Measurements from ENCODE around the gene RABEP1. TPM values are rescaled to one million over a fixed set of nuclear protein-coding genes. Genes with fewer than 3 reads are reported as not detected.

The RABEP1 gene
- total RNA-seq, 1 donor from 2014 or later, result 50.1 TPM

GRCh38 chr17:5260542-5260941 is 21.5 kb upstream of the RABEP1 start:
- DNase-seq (ENCODE audit: extremely low spot score, unreplicated experiment), result no peak
- no peak for TF ChIP-seq CTCF (IDR thresholded peaks at IDR 0.05)
- H3K9me3 Mint-ChIP-seq (ENCODE audit: unreplicated experiment), result no peaks in the 10 kb centered on the region
- H3K27ac Mint-ChIP-seq (ENCODE audit: unreplicated experiment), result no peak overlapping the region
- H3K27me3 Mint-ChIP-seq (ENCODE audit: unreplicated experiment), result peaks cover 5% of the 10 kb centered on the region
- H3K4me3 Mint-ChIP-seq (ENCODE audit: unreplicated experiment), result no peak overlapping the region
- no peaks in the 10 kb centered on the region for H3K4me1 Mint-ChIP-seq (ENCODE audit: unreplicated experiment)
- H3K36me3 Mint-ChIP-seq (ENCODE audit: unreplicated experiment), result no peaks in the 10 kb centered on the region

GRCh38 chr17:5262416-5262991 is 19.6 kb upstream of the RABEP1 start:
- no peak for TF ChIP-seq CTCF (IDR thresholded peaks at IDR 0.05)
- Mint-ChIP-seq H3K27ac (ENCODE audit: unreplicated experiment) (no peak overlapping the region), H3K4me3 (ENCODE audit: unreplicated experiment) (no peak overlapping the region), H3K36me3 (ENCODE audit: unreplicated experiment) (no peaks in the 10 kb centered on the region), H3K9me3 (ENCODE audit: unreplicated experiment) (no peaks in the 10 kb centered on the region), H3K4me1 (ENCODE audit: unreplicated experiment) (no peaks in the 10 kb centered on the region), H3K27me3 (ENCODE audit: unreplicated experiment) (peaks cover 3% of the 10 kb centered on the region)
- DNase-seq (ENCODE audit: extremely low spot score, unreplicated experiment), result no peak

- no peak for DNase-seq (ENCODE audit: extremely low spot score, unreplicated experiment)
- no peak overlapping the region for H3K27ac Mint-ChIP-seq (ENCODE audit: unreplicated experiment)
- TF ChIP-seq CTCF (IDR thresholded peaks at IDR 0.05), result no peak
- no peak overlapping the region for H3K4me3 Mint-ChIP-seq (ENCODE audit: unreplicated experiment)
- peaks cover 7% of the 10 kb centered on the region for H3K27me3 Mint-ChIP-seq (ENCODE audit: unreplicated experiment)
- H3K4me1 Mint-ChIP-seq (ENCODE audit: unreplicated experiment), result no peaks in the 10 kb centered on the region
- no peaks in the 10 kb centered on the region for H3K9me3 Mint-ChIP-seq (ENCODE audit: unreplicated experiment)
- no peaks in the 10 kb centered on the region for H3K36me3 Mint-ChIP-seq (ENCODE audit: unreplicated experiment)
Measured at GRCh38 chr17:5263441-5263840, 18.6 kb upstream of the RABEP1 start.

GRCh38 chr17:5264893-5265292 is 17.2 kb upstream of the RABEP1 start:
- no peak overlapping the region for H3K27ac Mint-ChIP-seq (ENCODE audit: unreplicated experiment)
- TF ChIP-seq CTCF (IDR thresholded peaks at IDR 0.05), result no peak
- H3K27me3 Mint-ChIP-seq (ENCODE audit: unreplicated experiment), result peaks cover 7% of the 10 kb centered on the region
- H3K4me3 Mint-ChIP-seq (ENCODE audit: unreplicated experiment), result no peak overlapping the region
- H3K4me1 Mint-ChIP-seq (ENCODE audit: unreplicated experiment), result no peaks in the 10 kb centered on the region
- H3K9me3 Mint-ChIP-seq (ENCODE audit: unreplicated experiment), result no peaks in the 10 kb centered on the region
- DNase-seq (ENCODE audit: extremely low spot score, unreplicated experiment), result no peak
- no peaks in the 10 kb centered on the region for H3K36me3 Mint-ChIP-seq (ENCODE audit: unreplicated experiment)

- H3K4me1 Mint-ChIP-seq (ENCODE audit: unreplicated experiment), result no peaks in the 10 kb centered on the region
- no peaks in the 10 kb centered on the region for H3K36me3 Mint-ChIP-seq (ENCODE audit: unreplicated experiment)
- no peak overlapping the region for H3K27ac Mint-ChIP-seq (ENCODE audit: unreplicated experiment)
- no peak overlapping the region for H3K4me3 Mint-ChIP-seq (ENCODE audit: unreplicated experiment)
- no peak for DNase-seq (ENCODE audit: extremely low spot score, unreplicated experiment)
- H3K27me3 Mint-ChIP-seq (ENCODE audit: unreplicated experiment), result peaks cover 11% of the 10 kb centered on the region
- no peaks in the 10 kb centered on the region for H3K9me3 Mint-ChIP-seq (ENCODE audit: unreplicated experiment)
- no peak for TF ChIP-seq CTCF (IDR thresholded peaks at IDR 0.05)
Measured at GRCh38 chr17:5269241-5269960, 12.7 kb upstream of the RABEP1 start.

All from osteocyte (in vitro differentiated cells).